HepG2 (cell line): ENCODE data around the gene PLEKHS1. TPM values are rescaled to one million over a fixed set of nuclear protein-coding genes. Genes with fewer than 3 reads are reported as not detected.

ENCODE experiments used
- ATAC-seq: fragments of 200-7000 bp; cut with Tn5 transposase; 3 replicates; pipeline ENCODE4 v1.9.1; 2020; ENCODE audit warnings: mild to moderate bottlenecking, moderate library complexity
- BruUV-seq: library from RNA; stranded (reverse); fragments of 400-500 nt; replicated peaks from 2 replicates; lab custom pipeline; 2021; lab: Mats Ljungman, UMichigan
- CTCF ChIA-PET: fragments of 300-600 bp; formaldehyde crosslinking; extraction: SDS; loops from one replicate; lab custom pipeline; 2021; ENCODE audit warnings: low total read pairs, inconsistent platforms, low intra/inter-chr PET ratio; lab: Yijun Ruan, JAX
- POLR2A ChIA-PET: fragments of 350-600 bp; sonication (Branson Sonifier 250); formaldehyde crosslinking; loops from one replicate; lab custom pipeline; 2020; ENCODE audit warnings: antibody characterized with exemption, inconsistent platforms; lab: Yijun Ruan, JAX
- DNase-seq: peaks from one replicate; pipeline ENCODE4 v3.0.0-alpha.2; 2015; ENCODE audit warnings: low spot score
- FAIRE-seq: peaks from 3 replicates; lab custom pipeline; 2011; peaks lifted over from hg19 to GRCh38; lab: Jason Lieb, UNC
- H2AFZ ChIP-seq: one replicate; pipeline ENCODE4 v1.6.1; 2011; ENCODE audit warnings: low read length, inconsistent platforms
- H3K27ac ChIP-seq: fragments of 300-600 bp; 3 replicates; pipeline ENCODE4 v1.8.0; 2011; ENCODE audit warnings: mixed run types, mild to moderate bottlenecking, mixed read lengths, low read length, inconsistent platforms; ENCODE audit not compliant: insufficient read depth; ENCODE audit errors: extremely low read length
- H3K27me3 ChIP-seq, 2 experiments: fragments of 200-600 bp in 1 of 2; 2 replicates in 1 of 2; 3 replicates in 1 of 2; pipeline versions ENCODE4 v1.6.0 to v1.8.0; 2011; ENCODE audit warnings: low read length in 2 of 2, mild to moderate bottlenecking in 2 of 2, moderate library complexity in 2 of 2, inconsistent platforms in 1 of 2; ENCODE audit not compliant: insufficient read depth in 2 of 2, control insufficient read depth in 1 of 2
- H3K36me3 ChIP-seq, 2 experiments: fragments of 200-600 bp in 1 of 2; replicated peaks in 1 of 2; 2 replicates in 1 of 2; 3 replicates in 1 of 2; pipeline versions ENCODE4 v1.5.1 to v1.8.0; 2011; ENCODE audit warnings: low read length in 2 of 2, inconsistent platforms in 1 of 2; ENCODE audit not compliant: insufficient read depth in 2 of 2, control insufficient read depth in 1 of 2
- H3K4me1 ChIP-seq: 2 replicates; pipeline ENCODE4 v1.5.1; 2012; ENCODE audit warnings: low read length, inconsistent platforms; ENCODE audit not compliant: insufficient read depth
- H3K4me2 ChIP-seq: 2 replicates; pipeline ENCODE4 v1.6.0; 2011; ENCODE audit warnings: low read depth, low read length, inconsistent platforms
- H3K4me3 ChIP-seq, 3 experiments: fragments of 200-600 bp in 1 of 3; sonication (generic), shearing (Covaris generic) in 1 of 3; replicated peaks in 1 of 3; 2 replicates each; pipeline ENCODE4 v1.5.1; 2011 to 2016; ENCODE audit warnings: low read length in 3 of 3, inconsistent platforms in 2 of 3, low read depth in 2 of 3, mild to moderate bottlenecking in 2 of 3, control low read depth in 1 of 3, mixed read lengths in 1 of 3; ENCODE audit not compliant: insufficient read depth in 1 of 3
- H3K79me2 ChIP-seq: one replicate; pipeline ENCODE4 v1.6.1; 2011; ENCODE audit warnings: low read length, inconsistent platforms; ENCODE audit not compliant: insufficient read depth
- H3K9ac ChIP-seq: 2 replicates; pipeline ENCODE4 v1.6.0; 2011; ENCODE audit warnings: mild to moderate bottlenecking, low read depth, low read length, inconsistent platforms; ENCODE audit not compliant: insufficient read depth
- H3K9me3 ChIP-seq: 2 replicates; pipeline ENCODE4 v1.5.1; 2012; ENCODE audit warnings: mild to moderate bottlenecking, low read length
- H4K20me1 ChIP-seq: 2 replicates; pipeline ENCODE4 v1.6.0; 2011; ENCODE audit warnings: inconsistent platforms, mild to moderate bottlenecking, low read length, moderate library complexity; ENCODE audit not compliant: insufficient read depth
- AHR ChIP-seq: IDR thresholded peaks from 2 replicates; pipeline ENCODE4 v1.6.1; 2018; ENCODE audit warnings: missing genetic modification reagents, missing compliant biosample characterization
- CC2D1A ChIP-seq: sonication (generic); formaldehyde crosslinking; IDR thresholded peaks from 2 replicates; pipeline ENCODE4 v1.8.1; 2023; ENCODE audit warnings: mild to moderate bottlenecking, missing genetic modification reagents
- CREBL2 ChIP-seq: sonication (generic); formaldehyde crosslinking; IDR thresholded peaks from 2 replicates; pipeline ENCODE4 v1.8.1; 2023; ENCODE audit warnings: missing genetic modification reagents, mild to moderate bottlenecking, borderline replicate concordance
- ERF ChIP-seq: IDR thresholded peaks from 2 replicates; pipeline ENCODE4 v1.6.1; 2018; ENCODE audit warnings: missing biosample characterization, missing genetic modification reagents
- HMG20B ChIP-seq: conservative IDR thresholded peaks from 2 replicates; pipeline ENCODE4 v1.6.1; 2016; ENCODE audit warnings: missing genetic modification reagents, missing compliant biosample characterization
- HOMEZ ChIP-seq: IDR thresholded peaks from 2 replicates; pipeline ENCODE4 v1.6.1; 2016; ENCODE audit warnings: low read depth
- NFYC ChIP-seq: IDR thresholded peaks from 2 replicates; pipeline ENCODE4 v1.6.1; 2016; ENCODE audit warnings: missing genetic modification reagents, missing compliant biosample characterization
- PCBP1 ChIP-seq: fragments of 200-400 bp; formaldehyde crosslinking; IDR thresholded peaks from 2 replicates; pipeline ENCODE4 v1.6.1; 2017; ENCODE audit warnings: mild to moderate bottlenecking, low read depth, low read length, borderline replicate concordance
- PCBP2 ChIP-seq: fragments of 200-400 bp; formaldehyde crosslinking; optimal IDR thresholded peaks from 2 replicates; pipeline ENCODE3; 2018; ENCODE audit warnings: low read length, low read depth; ENCODE audit not compliant: poor library complexity, severe bottlenecking
- PITX1 ChIP-seq: sonication (generic); formaldehyde crosslinking; IDR thresholded peaks from 2 replicates; pipeline ENCODE4 v1.5.1; 2020; ENCODE audit warnings: mild to moderate bottlenecking, missing genetic modification reagents
- RBM39 ChIP-seq: fragments of 200-400 bp; formaldehyde crosslinking; IDR thresholded peaks from one replicate; pipeline ENCODE4 v1.6.1; 2018; ENCODE audit warnings: antibody characterized with exemption, mild to moderate bottlenecking, low read depth, low read length; ENCODE audit not compliant: poor library complexity, severe bottlenecking
- SRSF9 ChIP-seq: fragments of 200-400 bp; formaldehyde crosslinking; IDR thresholded peaks from 2 replicates; pipeline ENCODE4 v1.6.1; 2018; ENCODE audit warnings: borderline replicate concordance, mild to moderate bottlenecking, low read depth, low read length; ENCODE audit not compliant: insufficient read depth, poor library complexity, severe bottlenecking
- TEAD3 ChIP-seq: optimal IDR thresholded peaks from 2 replicates; pipeline ENCODE3; 2016; ENCODE audit warnings: borderline replicate concordance
- ZBTB46 ChIP-seq: sonication (generic); formaldehyde crosslinking; IDR thresholded peaks from 2 replicates; pipeline ENCODE4 v1.4.0; 2020; ENCODE audit warnings: mild to moderate bottlenecking, missing genetic modification reagents, borderline replicate concordance
- ZKSCAN8 ChIP-seq: IDR thresholded peaks from 2 replicates; pipeline ENCODE4 v1.6.1; 2016; ENCODE audit warnings: borderline replicate concordance, missing genetic modification reagents, missing compliant biosample characterization
- ZNF143 ChIP-seq: sonication (generic); formaldehyde crosslinking; IDR thresholded peaks from 2 replicates; pipeline ENCODE4 v1.4.0; 2020; ENCODE audit warnings: missing genetic modification reagents
- ZNF260 ChIP-seq: sonication (generic); formaldehyde crosslinking; IDR thresholded peaks from 2 replicates; pipeline ENCODE4 v1.4.0; 2020; ENCODE audit warnings: missing genetic modification reagents, low read depth, mild to moderate bottlenecking, borderline replicate concordance
- ZNF280D ChIP-seq: sonication (generic); formaldehyde crosslinking; IDR thresholded peaks from 2 replicates; pipeline ENCODE4 v1.5.1; 2020; ENCODE audit warnings: mild to moderate bottlenecking, missing genetic modification reagents
- ZNF484 ChIP-seq: sonication (generic); formaldehyde crosslinking; IDR thresholded peaks from 2 replicates; pipeline ENCODE4 v1.5.1; 2020; ENCODE audit warnings: mild to moderate bottlenecking, low read depth, missing genetic modification reagents, borderline replicate concordance
- ZNF891 ChIP-seq: sonication (generic); formaldehyde crosslinking; IDR thresholded peaks from 2 replicates; pipeline ENCODE4 v1.5.0; 2020; ENCODE audit warnings: mild to moderate bottlenecking, missing genetic modification reagents
- in situ Hi-C: cut with HindIII; loops from 2 replicates; pipeline ENCODE4 v1.10.0; 2017; ENCODE audit warnings: low pct_unique_long_range_greater_than_20kb; ENCODE audit not compliant: extremely low pct_ligation_motif_present
- intact Hi-C: fragments of 100-400 bp; cut with micrococcal nuclease; formaldehyde crosslinking; loops from one replicate; pipeline ENCODE4 v1.10.0; 2022; ENCODE audit not compliant: unreplicated experiment
- polyA plus RNA-seq, 8 experiments: library from polyadenylated mRNA; depleted of rRNA in 3 of 8; stranded (reverse) in 7 of 8; unstranded in 1 of 8; fragments of >200 nt; fragmentation: Illumina TruSeq in 4 of 8; extraction: Trizol in 4 of 8; gene quantifications; 2 replicates each; pipeline versions ENCODE4 v1.2.1 to v1.2.3, GENCODE V29; 2011 to 2016; ENCODE audit warnings: low read depth in 4 of 8, missing spikeins in 1 of 8, mixed read lengths in 1 of 8; ENCODE audit not compliant: insufficient read depth in 1 of 8
- total RNA-seq, 5 experiments: library from RNA; depleted of rRNA; stranded (reverse); fragments of >200 nt; fragmentation: Illumina TruSeq; extraction: Trizol; gene quantifications; 2 replicates each; pipeline ENCODE4 v1.2.3, GENCODE V29; 2016; ENCODE audit warnings: low read depth in 1 of 5

The PLEKHS1 gene
- total and polyA plus RNA-seq, 2 of the 13 experiments (the other 11 are each of a cell fraction or from before 2014, with no cell fraction given), result not detected

- DNase-seq (no peak), ATAC-seq (no peak), FAIRE-seq (no peak)
- no peak overlapping the region for H3K4me2 ChIP-seq
- no peaks in the 10 kb centered on the region for H3K36me3 ChIP-seq
- no peak overlapping the region for H3K4me3 ChIP-seq
- no peaks in the 10 kb centered on the region for H3K79me2 ChIP-seq
- no peaks in the 10 kb centered on the region for H4K20me1 ChIP-seq
- H3K27me3 ChIP-seq, result no peaks in the 10 kb centered on the region
- no peak for TF ChIP-seq ZBTB46 (CRISPR knock-in tag)
- no peak for TF ChIP-seq SRSF9
- TF ChIP-seq ZNF143 (CRISPR knock-in tag), result no peak
- no peak for TF ChIP-seq PCBP1
- no peak for TF ChIP-seq ZNF484
- TF ChIP-seq NFYC (CRISPR knock-in tag), result no peak
- TF ChIP-seq ERF, result no peak
- TF ChIP-seq ZKSCAN8, result no peak
- TF ChIP-seq ZNF260, result no peak
- TF ChIP-seq HMG20B (CRISPR knock-in tag), result no peak
- no peak for TF ChIP-seq ZNF280D (CRISPR knock-in tag)
- no peak for TF ChIP-seq RBM39
- TF ChIP-seq CC2D1A (CRISPR knock-in tag), result no peak
- no peak for TF ChIP-seq AHR (CRISPR knock-in tag)
- no peak for TF ChIP-seq HOMEZ (CRISPR knock-in tag)
- no peak for TF ChIP-seq PITX1 (CRISPR knock-in tag)
- no peak for TF ChIP-seq CREBL2 (CRISPR knock-in tag)
- TF ChIP-seq ZNF891 (CRISPR knock-in tag), result no peak
- no peak for TF ChIP-seq TEAD3 (CRISPR knock-in tag)
- no peak for TF ChIP-seq PCBP2
- ChIA-PET POLR2A (no interaction called here), CTCF (no interaction called here)
- intact Hi-C loops, result no loop called here
- no peak overlapping the region for H3K27ac ChIP-seq
- H2AFZ ChIP-seq, result no peak overlapping the region
- no TSS peak for BruUV-seq
- peaks cover 22% of the 10 kb centered on the region for H3K4me1 ChIP-seq
- H3K9me3 ChIP-seq, result no peaks in the 10 kb centered on the region
- in situ Hi-C loops, result no loop called here
- no peak overlapping the region for H3K9ac ChIP-seq
Measured at GRCh38 chr10:113743594-113743993, 7.9 kb upstream of the PLEKHS1 start.
